Measurements from ENCODE around the gene DNAJB2.

DNA sequence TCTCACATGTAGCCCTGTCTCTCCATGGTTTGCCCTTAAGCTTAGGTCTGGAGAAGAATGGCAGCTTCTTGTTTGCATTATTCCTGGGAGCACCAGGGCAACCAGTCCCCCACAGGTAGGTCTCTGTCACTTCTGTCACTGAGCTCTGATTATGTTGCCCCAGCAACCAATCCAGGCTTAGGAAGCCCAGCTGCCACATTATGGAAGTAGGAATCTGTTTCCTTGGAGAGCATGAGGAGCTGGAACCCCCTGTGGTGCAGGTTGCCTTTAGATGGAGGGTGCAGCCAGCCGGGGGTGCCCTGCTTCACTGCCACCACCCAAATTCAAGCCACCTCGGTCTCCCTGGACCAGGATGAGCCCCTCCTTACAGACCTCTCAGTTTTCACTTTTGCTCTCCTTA, 48.6 kb downstream of the DNAJB2 start:
- no peak for TF ChIP-seq POLR2A (IDR thresholded peaks at IDR 0.05)
- TF ChIP-seq, protein P1, sequence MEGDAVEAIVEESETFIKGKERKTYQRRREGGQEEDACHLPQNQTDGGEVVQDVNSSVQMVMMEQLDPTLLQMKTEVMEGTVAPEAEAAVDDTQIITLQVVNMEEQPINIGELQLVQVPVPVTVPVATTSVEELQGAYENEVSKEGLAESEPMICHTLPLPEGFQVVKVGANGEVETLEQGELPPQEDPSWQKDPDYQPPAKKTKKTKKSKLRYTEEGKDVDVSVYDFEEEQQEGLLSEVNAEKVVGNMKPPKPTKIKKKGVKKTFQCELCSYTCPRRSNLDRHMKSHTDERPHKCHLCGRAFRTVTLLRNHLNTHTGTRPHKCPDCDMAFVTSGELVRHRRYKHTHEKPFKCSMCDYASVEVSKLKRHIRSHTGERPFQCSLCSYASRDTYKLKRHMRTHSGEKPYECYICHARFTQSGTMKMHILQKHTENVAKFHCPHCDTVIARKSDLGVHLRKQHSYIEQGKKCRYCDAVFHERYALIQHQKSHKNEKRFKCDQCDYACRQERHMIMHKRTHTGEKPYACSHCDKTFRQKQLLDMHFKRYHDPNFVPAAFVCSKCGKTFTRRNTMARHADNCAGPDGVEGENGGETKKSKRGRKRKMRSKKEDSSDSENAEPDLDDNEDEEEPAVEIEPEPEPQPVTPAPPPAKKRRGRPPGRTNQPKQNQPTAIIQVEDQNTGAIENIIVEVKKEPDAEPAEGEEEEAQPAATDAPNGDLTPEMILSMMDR (IDR thresholded peaks at IDR 0.05) = no peak
- TF ChIP-seq EP300 (IDR thresholded peaks at IDR 0.05) = no peak
- no peak for TF ChIP-seq POLR2AphosphoS5 (IDR thresholded peaks at IDR 0.05)

Data from gastroesophageal sphincter (tissue), 3 donors.